PFSK-1 (cell line): ENCODE data around the gene AGBL5.

Experiments used
- FOXP2 ChIP-seq: optimal IDR thresholded peaks from 2 replicates; pipeline ENCODE3; 2011; ENCODE audit warnings: borderline replicate concordance, control low read depth, inconsistent platforms; ENCODE audit not compliant: insufficient read depth; ENCODE audit errors: extremely low read length, extremely low read depth
- POLR2AphosphoS5 ChIP-seq: IDR thresholded peaks from 2 replicates; pipeline ENCODE4 v1.6.1; 2012; ENCODE audit warnings: low read depth, mild to moderate bottlenecking, control low read depth, low read length, moderate library complexity
- SIN3A ChIP-seq: IDR thresholded peaks from 2 replicates; pipeline ENCODE4 v1.6.1; 2012; ENCODE audit warnings: mild to moderate bottlenecking, low read length, moderate library complexity, borderline replicate concordance; ENCODE audit not compliant: insufficient read depth
- TAF1 ChIP-seq: IDR thresholded peaks from 2 replicates; pipeline ENCODE4 v1.6.1; 2012; ENCODE audit warnings: low read length, control low read depth, borderline replicate concordance; ENCODE audit not compliant: insufficient read depth
- TF ChIP-seq, protein P1 (sequence below), 2 experiments: IDR thresholded peaks; 2 replicates each; pipeline versions ENCODE4 v1.6.1 to v1.8.0; 2011 to 2012; ENCODE audit warnings: low read depth in 2 of 2, low read length in 2 of 2, control low read depth in 1 of 2, inconsistent platforms in 1 of 2, mild to moderate bottlenecking in 1 of 2, moderate library complexity in 1 of 2; ENCODE audit not compliant: insufficient read depth in 1 of 2

DNA sequence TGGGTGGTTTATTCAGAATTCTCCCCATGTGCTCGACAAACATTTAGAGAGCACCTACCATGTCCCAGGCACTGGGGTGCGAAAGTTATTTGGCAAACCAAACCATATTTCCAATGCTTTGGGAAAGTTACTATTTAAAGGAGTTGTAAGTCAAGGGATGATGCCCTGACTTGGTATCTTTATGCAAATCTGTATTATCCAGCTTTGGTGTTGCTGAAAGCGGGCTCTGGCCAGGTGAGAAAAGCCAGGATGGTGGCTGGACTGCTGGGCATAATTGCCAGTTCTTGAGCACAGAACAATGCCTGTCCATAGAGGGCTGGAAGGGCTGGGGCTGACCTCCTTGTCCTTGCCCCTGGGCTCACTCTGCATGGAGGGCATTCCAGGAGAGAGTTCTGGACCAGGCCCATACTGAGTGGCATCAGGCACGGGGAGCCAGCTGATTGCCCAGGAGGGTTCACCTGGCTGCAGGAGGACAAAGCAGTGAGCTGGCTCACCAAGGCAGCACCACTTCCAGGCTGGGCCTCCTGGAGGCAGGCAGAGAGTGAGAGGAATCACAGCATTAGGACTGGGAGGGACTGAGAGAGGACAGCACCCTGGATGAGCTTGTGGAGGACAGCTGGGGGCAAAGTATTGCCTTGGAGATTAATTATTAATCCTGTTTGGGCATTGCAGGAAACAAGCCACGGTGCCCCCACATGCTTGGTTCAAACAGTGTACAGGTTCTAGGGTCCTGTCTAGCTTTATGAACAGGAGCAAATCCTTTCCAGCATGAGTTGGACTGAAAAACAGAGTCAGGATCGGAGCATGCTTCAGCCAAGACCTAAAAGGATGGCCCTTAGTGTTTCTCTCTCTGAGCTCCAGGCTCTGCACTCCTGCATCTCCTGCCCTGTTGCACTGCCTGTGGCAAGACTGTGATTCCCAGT lies 42.2 kb downstream of the AGBL5 start:
- TF ChIP-seq POLR2AphosphoS5, result no peak
- TF ChIP-seq TAF1, result no peak
- TF ChIP-seq SIN3A, result no peak
- TF ChIP-seq, protein P1, sequence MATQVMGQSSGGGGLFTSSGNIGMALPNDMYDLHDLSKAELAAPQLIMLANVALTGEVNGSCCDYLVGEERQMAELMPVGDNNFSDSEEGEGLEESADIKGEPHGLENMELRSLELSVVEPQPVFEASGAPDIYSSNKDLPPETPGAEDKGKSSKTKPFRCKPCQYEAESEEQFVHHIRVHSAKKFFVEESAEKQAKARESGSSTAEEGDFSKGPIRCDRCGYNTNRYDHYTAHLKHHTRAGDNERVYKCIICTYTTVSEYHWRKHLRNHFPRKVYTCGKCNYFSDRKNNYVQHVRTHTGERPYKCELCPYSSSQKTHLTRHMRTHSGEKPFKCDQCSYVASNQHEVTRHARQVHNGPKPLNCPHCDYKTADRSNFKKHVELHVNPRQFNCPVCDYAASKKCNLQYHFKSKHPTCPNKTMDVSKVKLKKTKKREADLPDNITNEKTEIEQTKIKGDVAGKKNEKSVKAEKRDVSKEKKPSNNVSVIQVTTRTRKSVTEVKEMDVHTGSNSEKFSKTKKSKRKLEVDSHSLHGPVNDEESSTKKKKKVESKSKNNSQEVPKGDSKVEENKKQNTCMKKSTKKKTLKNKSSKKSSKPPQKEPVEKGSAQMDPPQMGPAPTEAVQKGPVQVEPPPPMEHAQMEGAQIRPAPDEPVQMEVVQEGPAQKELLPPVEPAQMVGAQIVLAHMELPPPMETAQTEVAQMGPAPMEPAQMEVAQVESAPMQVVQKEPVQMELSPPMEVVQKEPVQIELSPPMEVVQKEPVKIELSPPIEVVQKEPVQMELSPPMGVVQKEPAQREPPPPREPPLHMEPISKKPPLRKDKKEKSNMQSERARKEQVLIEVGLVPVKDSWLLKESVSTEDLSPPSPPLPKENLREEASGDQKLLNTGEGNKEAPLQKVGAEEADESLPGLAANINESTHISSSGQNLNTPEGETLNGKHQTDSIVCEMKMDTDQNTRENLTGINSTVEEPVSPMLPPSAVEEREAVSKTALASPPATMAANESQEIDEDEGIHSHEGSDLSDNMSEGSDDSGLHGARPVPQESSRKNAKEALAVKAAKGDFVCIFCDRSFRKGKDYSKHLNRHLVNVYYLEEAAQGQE (IDR thresholded peaks at IDR 0.05; ENCODE audit: insufficient read depth in 1 of 2, low read depth in 2 of 2, low read length in 2 of 2), result no peak
- no peak for TF ChIP-seq FOXP2
